Parathyroid adenoma (tissue), 2 donors: ENCODE data around the gene ACP4.

Source experiments
- H2AFZ ChIP-seq: fragments of 300-600 bp; sonication (generic); one replicate; pipeline ENCODE4 v1.7.0; 2017; ENCODE audit warnings: antibody characterized with exemption, mild to moderate bottlenecking
- H3K27ac ChIP-seq: fragments of 300-600 bp; sonication (generic); one replicate; pipeline ENCODE4 v1.7.0; 2017
- H3K27me3 ChIP-seq: fragments of 300-600 bp; sonication (generic); one replicate; pipeline ENCODE4 v1.7.0; 2017; ENCODE audit warnings: low read length; ENCODE audit not compliant: control insufficient read depth, insufficient read depth
- H3K36me3 ChIP-seq: fragments of 300-600 bp; sonication (generic); one replicate; pipeline ENCODE4 v1.7.0; 2017; ENCODE audit warnings: low read length; ENCODE audit not compliant: control insufficient read depth, insufficient read depth
- H3K4me1 ChIP-seq: fragments of 300-600 bp; sonication (generic); one replicate; pipeline ENCODE4 v1.7.0; 2017; ENCODE audit warnings: control low read depth
- H3K4me2 ChIP-seq: fragments of 300-600 bp; sonication (generic); one replicate; pipeline ENCODE4 v1.7.0; 2017; ENCODE audit warnings: low read length
- H3K4me3 ChIP-seq: fragments of 300-600 bp; sonication (generic); one replicate; pipeline ENCODE4 v1.7.0; 2017; ENCODE audit warnings: low read depth, low read length
- H3K79me2 ChIP-seq: fragments of 300-600 bp; sonication (generic); one replicate; pipeline ENCODE4 v1.7.0; 2017; ENCODE audit warnings: control low read depth
- H3K9ac ChIP-seq: fragments of 300-600 bp; sonication (generic); one replicate; pipeline ENCODE4 v1.7.0; 2017; ENCODE audit warnings: mild to moderate bottlenecking
- H3K9me3 ChIP-seq: fragments of 300-600 bp; sonication (generic); one replicate; pipeline ENCODE4 v1.7.0; 2017; ENCODE audit warnings: low read length; ENCODE audit not compliant: control insufficient read depth
- TF ChIP-seq, protein P1 (sequence below): fragments of 300-600 bp; sonication (generic); IDR thresholded peaks from one replicate; pipeline ENCODE4 v1.7.0; 2017; ENCODE audit warnings: antibody characterized with exemption, mild to moderate bottlenecking
- donor health status: primary hyperparathyroidism.

Gene ACP4

DNA sequence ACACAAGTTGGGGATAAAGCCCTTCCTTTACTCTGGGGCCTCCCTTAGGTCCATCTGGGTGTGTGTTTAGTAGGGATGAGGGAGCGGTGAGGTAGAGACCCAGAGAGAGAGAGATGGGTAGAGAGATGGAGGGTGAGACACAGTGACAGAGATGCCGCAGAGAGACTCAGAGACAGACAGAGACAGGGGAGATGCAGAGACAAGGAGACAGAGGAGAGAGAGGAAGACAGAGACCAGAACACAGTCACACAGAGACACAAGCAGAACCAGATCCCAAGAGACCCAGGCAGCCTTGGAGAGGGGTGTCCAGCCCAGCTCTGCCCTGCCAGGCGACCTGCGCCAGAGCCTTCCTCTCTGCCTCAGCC lies 31.0 kb downstream of the ACP4 start:
- Histone ChIP-seq H3K27ac (no peak overlapping the region), H3K9ac (no peak overlapping the region), H3K4me3 (no peak overlapping the region), H3K9me3 (no peaks in the 10 kb centered on the region), H3K4me2 (no peak overlapping the region), H3K27me3 (peaks cover 3% of the 10 kb centered on the region), H2AFZ (no peak overlapping the region), H3K36me3 (no peaks in the 10 kb centered on the region), H3K79me2 (no peaks in the 10 kb centered on the region), H3K4me1 (no peaks in the 10 kb centered on the region)
- TF ChIP-seq, protein P1, sequence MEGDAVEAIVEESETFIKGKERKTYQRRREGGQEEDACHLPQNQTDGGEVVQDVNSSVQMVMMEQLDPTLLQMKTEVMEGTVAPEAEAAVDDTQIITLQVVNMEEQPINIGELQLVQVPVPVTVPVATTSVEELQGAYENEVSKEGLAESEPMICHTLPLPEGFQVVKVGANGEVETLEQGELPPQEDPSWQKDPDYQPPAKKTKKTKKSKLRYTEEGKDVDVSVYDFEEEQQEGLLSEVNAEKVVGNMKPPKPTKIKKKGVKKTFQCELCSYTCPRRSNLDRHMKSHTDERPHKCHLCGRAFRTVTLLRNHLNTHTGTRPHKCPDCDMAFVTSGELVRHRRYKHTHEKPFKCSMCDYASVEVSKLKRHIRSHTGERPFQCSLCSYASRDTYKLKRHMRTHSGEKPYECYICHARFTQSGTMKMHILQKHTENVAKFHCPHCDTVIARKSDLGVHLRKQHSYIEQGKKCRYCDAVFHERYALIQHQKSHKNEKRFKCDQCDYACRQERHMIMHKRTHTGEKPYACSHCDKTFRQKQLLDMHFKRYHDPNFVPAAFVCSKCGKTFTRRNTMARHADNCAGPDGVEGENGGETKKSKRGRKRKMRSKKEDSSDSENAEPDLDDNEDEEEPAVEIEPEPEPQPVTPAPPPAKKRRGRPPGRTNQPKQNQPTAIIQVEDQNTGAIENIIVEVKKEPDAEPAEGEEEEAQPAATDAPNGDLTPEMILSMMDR: no peak

DNA sequence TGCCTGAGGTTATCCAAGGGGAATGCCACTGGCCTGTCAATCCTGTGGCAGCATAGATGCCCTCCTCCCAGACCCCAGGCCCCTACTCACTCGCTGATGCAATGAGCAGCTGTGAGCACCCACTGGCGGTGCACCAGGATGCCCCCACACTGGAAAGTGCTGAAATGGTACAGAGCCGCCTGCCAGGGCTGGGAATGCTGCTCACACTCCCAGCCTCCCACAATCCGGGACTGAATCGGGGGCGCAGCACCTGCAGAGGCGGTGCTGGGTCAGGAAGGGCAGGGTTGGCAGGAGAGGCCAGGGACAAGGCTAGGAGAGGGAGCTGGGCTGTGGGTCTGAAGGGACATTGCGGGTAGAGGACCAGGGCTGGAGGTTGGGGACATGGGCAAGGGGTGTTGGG lies 31.4 kb downstream of the ACP4 start:
- Histone ChIP-seq H3K36me3 (no peaks in the 10 kb centered on the region), H3K27me3 (peaks cover 3% of the 10 kb centered on the region), H3K79me2 (no peaks in the 10 kb centered on the region), H3K9me3 (no peaks in the 10 kb centered on the region), H3K4me3 (no peak overlapping the region), H3K4me2 (no peak overlapping the region), H2AFZ (no peak overlapping the region), H3K4me1 (no peaks in the 10 kb centered on the region), H3K9ac (no peak overlapping the region), H3K27ac (no peak overlapping the region)
- TF ChIP-seq, protein P1: no peak

DNA sequence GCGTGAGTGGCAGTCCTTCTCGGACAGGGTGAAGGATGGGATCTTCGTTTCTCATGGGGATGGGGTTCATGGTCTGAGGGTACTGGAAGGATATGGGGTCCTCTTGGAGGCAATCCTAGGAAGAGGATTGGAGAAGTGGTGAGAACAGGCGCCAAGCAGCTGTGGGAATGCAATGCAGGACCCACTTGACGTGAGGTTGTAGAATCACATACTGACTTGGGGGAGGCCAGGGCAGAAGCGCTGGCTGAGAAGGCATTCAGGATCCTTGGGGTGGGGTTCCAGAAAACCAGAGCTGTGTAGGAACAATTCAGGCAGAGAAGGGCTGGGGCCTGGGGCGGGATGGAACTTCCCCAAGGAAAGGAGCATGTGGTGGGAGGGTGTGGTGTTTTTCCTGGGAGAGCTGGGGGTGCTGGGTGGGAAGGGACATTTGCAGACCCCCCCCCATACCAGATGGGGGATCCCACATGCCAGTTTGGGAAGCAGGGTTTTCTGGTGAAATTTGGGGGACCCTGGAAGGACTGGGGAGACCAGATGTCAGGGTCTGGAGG lies 32.5 kb downstream of the ACP4 start:
- Histone ChIP-seq H3K4me2 (no peak overlapping the region), H3K27me3 (peaks cover 3% of the 10 kb centered on the region), H3K36me3 (no peaks in the 10 kb centered on the region), H3K79me2 (no peaks in the 10 kb centered on the region), H3K27ac (no peak overlapping the region), H2AFZ (no peak overlapping the region), H3K4me1 (no peaks in the 10 kb centered on the region), H3K4me3 (no peak overlapping the region), H3K9ac (no peak overlapping the region), H3K9me3 (no peaks in the 10 kb centered on the region)
- TF ChIP-seq, protein P1: no peak

DNA sequence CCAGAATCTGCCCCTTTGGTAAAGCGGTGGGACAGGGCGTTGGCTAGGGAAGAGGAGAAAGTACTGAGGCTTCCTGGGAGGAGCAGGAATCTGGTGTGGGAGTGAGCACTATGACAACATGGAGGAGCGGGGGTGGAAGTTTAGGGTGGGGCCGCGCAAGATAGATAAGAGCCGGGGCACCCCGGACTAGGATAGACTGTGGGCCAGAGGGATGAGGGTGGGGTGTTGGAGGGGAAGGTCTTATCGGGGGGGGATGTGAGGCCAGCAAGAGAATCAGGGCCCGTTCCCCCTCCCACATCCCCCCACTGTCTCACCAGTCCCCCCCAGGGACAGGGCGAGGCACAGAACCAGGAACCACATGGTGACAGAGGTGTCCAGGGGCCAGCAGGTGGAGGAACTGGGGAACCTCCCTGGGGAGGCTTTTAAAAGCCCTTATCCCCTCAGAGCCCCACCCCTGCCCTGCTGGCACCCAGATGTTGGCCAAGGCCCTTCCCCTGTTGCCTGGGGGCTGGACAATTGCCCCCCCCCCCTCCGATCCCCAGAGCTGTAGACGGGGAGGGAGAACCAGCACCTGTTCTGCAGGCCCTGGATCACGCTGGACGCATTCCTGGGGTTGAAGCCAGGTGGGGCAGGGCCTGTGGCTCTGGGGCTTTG lies 33.3 kb downstream of the ACP4 start, which contains the start of gene KLK1:
KLK1 (minus strand) TSS at position 399 of the 654 bp plus-strand sequence; CDS start at position 360, 39 bp downstream.
- H3K4me3 ChIP-seq: no peak within 1 kb of the TSS
- H3K9ac ChIP-seq: no peak within 1 kb of the TSS
- no peaks in the 10 kb centered on the region for H3K79me2 ChIP-seq
- H2AFZ ChIP-seq: no peak within 1 kb of the TSS
- TF ChIP-seq, protein P1: no peak
- H3K4me1 ChIP-seq: no peaks in the 10 kb centered on the region
- H3K36me3 ChIP-seq: no peaks in the 10 kb centered on the region
- no peak within 1 kb of the TSS for H3K27ac ChIP-seq
- H3K27me3 ChIP-seq: peaks cover 3% of the 10 kb centered on the region
- no peaks in the 10 kb centered on the region for H3K9me3 ChIP-seq
- no peak within 1 kb of the TSS for H3K4me2 ChIP-seq
